ENCODE data around the gene ADPGK. TPM values are rescaled to one million over a fixed set of nuclear protein-coding genes. Genes with fewer than 3 reads are reported as not detected.

Gene ADPGK
- total RNA-seq, 4 donors from 2014 or later = 53.0 to 74.6 (median 61.7) TPM

DNA sequence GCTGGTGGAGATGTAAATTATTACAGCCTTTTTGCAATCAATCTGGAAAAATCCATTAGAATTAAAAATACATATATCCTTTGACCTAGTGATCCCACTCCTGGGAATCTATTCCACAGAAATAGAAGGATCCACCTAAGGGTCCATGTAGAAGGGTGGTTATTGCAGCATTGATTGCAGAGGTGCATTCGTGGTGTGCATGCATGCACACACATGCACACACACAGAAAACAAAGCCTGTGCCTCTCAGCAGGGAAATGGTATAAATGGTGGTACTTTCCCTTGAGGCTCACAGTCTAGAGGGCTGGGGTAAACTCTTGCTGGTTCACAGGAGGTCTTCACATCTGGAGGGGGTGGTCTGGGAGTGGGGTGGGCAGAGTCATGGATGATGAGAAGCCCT is 19.4 kb upstream of the ADPGK start:
- TF ChIP-seq, protein P1, sequence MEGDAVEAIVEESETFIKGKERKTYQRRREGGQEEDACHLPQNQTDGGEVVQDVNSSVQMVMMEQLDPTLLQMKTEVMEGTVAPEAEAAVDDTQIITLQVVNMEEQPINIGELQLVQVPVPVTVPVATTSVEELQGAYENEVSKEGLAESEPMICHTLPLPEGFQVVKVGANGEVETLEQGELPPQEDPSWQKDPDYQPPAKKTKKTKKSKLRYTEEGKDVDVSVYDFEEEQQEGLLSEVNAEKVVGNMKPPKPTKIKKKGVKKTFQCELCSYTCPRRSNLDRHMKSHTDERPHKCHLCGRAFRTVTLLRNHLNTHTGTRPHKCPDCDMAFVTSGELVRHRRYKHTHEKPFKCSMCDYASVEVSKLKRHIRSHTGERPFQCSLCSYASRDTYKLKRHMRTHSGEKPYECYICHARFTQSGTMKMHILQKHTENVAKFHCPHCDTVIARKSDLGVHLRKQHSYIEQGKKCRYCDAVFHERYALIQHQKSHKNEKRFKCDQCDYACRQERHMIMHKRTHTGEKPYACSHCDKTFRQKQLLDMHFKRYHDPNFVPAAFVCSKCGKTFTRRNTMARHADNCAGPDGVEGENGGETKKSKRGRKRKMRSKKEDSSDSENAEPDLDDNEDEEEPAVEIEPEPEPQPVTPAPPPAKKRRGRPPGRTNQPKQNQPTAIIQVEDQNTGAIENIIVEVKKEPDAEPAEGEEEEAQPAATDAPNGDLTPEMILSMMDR (IDR thresholded peaks at IDR 0.05) = no peak
- no peak for TF ChIP-seq POLR2A (IDR thresholded peaks at IDR 0.05)
- Histone ChIP-seq H3K4me3 (replicated peaks in 1 of 3) (no peak overlapping the region), H3K27me3 (no peaks in the 10 kb centered on the region), H3K27ac (no peak overlapping the region), H3K9me3 (no peaks in the 10 kb centered on the region), H3K4me1 (no peaks in the 10 kb centered on the region), H3K36me3 (no peaks in the 10 kb centered on the region)
- no peak for DNase-seq
- intact Hi-C loops (cut with DNase I) = no loop called here
- WGBS, 2 donors = 75 to 85% methylated on average over 1 of the region's 1 CpG

DNA sequence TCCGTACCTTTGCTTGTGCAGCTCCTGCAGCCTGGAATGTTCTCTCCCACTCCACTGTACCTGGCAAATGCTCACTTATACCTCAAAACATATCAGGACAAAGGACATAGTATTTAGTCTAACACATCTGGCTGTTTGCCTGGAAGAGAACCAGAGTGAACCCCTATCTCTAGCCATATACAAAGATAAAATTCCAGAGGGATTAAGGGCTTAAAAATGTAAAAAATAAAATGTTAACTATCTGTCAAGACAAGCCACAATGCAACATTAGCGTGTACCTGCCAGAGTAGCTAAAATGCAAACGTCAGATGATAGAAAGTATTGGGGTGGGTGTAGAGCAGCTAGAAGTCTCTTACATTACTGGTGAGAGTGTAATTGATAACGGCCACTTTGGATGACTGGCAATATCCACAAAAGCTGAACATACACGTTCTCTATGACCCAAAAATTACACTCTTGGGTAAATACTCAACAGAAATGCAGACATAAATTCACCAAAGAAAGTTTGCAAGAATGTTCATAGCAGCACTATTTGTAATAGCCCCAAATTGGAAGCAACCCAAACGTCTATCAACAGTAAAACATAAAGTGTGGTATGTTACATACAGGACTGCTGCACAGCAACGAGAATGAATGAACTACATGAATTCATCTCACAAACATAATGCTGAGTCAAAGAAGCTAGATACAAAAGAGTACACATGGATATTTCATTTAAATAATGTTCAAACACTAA is 18.2 kb upstream of the ADPGK start:
- Histone ChIP-seq H3K27ac (no peak overlapping the region), H3K27me3 (no peaks in the 10 kb centered on the region), H3K4me3 (replicated peaks in 1 of 3) (no peak overlapping the region), H3K4me1 (peaks cover 5% of the 10 kb centered on the region in 2 donors), H3K9me3 (no peaks in the 10 kb centered on the region), H3K36me3 (no peaks in the 10 kb centered on the region)
- no peak for DNase-seq
- intact Hi-C loops (cut with DNase I) = no loop called here
- WGBS, 2 donors = 66 to 67% methylated on average over 7 of the region's 7 CpGs
- TF ChIP-seq, protein P1 (IDR thresholded peaks at IDR 0.05) = no peak

DNA sequence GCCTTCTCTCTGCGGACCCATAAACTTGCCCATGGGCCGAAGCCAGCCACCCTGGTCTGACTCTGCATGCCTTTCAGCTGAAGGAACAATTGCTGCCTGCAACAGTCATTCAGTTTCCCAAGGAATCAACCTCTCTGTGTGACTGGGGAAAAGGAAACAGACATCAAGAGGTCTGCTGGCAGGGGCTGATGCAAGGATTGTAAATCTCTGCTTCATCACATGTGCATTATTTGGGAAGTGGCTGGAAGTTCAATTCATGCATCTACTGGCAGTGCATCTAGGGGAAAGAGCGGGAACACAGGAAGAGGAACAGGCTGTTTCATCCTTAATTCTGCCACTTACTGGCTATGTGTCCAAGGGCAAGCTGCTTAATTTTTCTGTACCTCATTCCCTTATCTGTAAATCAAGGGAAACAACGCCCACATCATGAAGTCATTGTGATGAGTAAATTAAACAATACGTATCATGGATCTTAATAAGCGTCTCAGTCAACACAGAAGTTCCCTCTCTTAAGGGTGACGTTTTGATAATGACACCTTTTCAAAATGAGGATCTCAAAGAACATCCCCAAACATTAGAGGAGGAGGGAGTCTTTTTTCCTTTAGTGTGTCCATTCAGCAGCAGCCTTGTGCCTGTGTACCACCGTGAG is 17.4 kb upstream of the ADPGK start:
- Histone ChIP-seq H3K27ac (no peak overlapping the region), H3K4me3 (replicated peaks in 1 of 3) (no peak overlapping the region), H3K4me1 (peaks cover 5 to 8% of the 10 kb centered on the region in 2 donors), H3K9me3 (no peaks in the 10 kb centered on the region), H3K36me3 (no peaks in the 10 kb centered on the region), H3K27me3 (no peaks in the 10 kb centered on the region)
- intact Hi-C loops (cut with DNase I) = no loop called here
- 74 to 75% methylated on average over 8 of the region's 8 CpGs for WGBS, 2 donors
- TF ChIP-seq, protein P1 (IDR thresholded peaks at IDR 0.05) = no peak
- TF ChIP-seq POLR2A (IDR thresholded peaks at IDR 0.05) = no peak
- no peak for DNase-seq

DNA sequence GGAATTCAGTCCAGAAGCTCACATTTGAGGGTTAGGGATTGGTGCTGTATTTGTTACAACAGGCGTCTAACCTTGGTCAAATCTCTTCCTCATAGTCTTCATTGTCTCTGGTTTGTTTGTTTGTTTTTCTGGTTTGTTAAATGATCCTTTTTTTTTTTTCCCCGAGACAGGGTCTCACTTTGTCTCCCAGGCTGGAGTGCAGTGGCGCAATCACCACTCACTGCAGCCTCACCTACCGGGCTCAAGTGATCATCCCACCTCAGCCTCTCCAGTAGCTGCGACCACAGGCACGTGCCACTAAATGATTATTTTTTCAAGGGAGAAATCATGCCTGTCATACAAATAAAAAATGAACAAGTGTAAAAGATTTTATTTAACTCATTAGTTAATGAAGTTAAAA is 14.3 kb upstream of the ADPGK start:
- Histone ChIP-seq H3K36me3 (no peaks in the 10 kb centered on the region), H3K9me3 (no peaks in the 10 kb centered on the region), H3K27ac (no peak overlapping the region), H3K4me1 (peaks cover 5 to 8% of the 10 kb centered on the region in 2 donors), H3K4me3 (replicated peaks in 1 of 3) (no peak overlapping the region), H3K27me3 (no peaks in the 10 kb centered on the region)
- WGBS, 2 donors = 73 to 82% methylated on average over 6 of the region's 6 CpGs
- TF ChIP-seq, protein P1 (IDR thresholded peaks at IDR 0.05) = no peak
- no peak for TF ChIP-seq POLR2A (IDR thresholded peaks at IDR 0.05)
- no peak for DNase-seq
- intact Hi-C loops (cut with DNase I) = no loop called here

DNA sequence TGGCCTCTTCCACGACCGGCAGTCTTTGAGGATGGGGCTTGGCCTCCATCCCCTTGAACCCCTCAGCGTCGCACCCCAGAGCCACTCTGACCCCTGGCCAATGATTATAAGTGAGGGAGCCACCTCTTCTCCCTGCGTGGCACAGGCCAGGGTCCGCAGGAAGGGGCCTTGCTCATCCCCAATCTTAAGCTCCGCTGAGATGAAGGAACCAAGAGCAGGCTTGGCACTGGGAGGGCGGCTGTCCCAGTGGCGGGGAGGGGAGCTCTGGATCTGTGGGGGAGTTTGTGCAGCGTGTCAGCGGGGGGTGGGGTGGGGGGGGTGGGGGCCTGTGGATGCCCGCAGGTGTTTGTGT is 13.8 kb upstream of the ADPGK start:
- H3K27ac ChIP-seq = no peak overlapping the region

More for the DNA sequence above, 13.8 kb upstream of the ADPGK start:
- 22 to 39% methylated on average over 4 to 6 of the region's 12 CpGs for WGBS, 2 donors
- Histone ChIP-seq H3K27me3 (no peaks in the 10 kb centered on the region), H3K9me3 (no peaks in the 10 kb centered on the region), H3K4me1 (peaks cover 5 to 8% of the 10 kb centered on the region in 2 donors), H3K36me3 (no peaks in the 10 kb centered on the region), H3K4me3 (replicated peaks in 1 of 3) (peak overlapping the region in 2 of 3 donors; percentile 7 to 28)
- intact Hi-C loops (cut with DNase I) = no loop called here
- TF ChIP-seq, protein P1 (IDR thresholded peaks at IDR 0.05) = no peak
- no peak for TF ChIP-seq POLR2A (IDR thresholded peaks at IDR 0.05)
- DNase-seq = no peak

Data from thyroid gland (tissue), 4 donors.